ENCODE results near the gene YIF1A.
A peak's percentile ranks its signal among the peaks of the same experiment; 100 is the strongest.
"Not testable (repeated sequence)": the region's sequence is repeated elsewhere in the genome, so short reads cannot be mapped to it uniquely, and the experiment has no call there.

Gene YIF1A

GRCh38 chr11:66258473-66258893, 30.5 kb downstream of the YIF1A start:
- TF ChIP-seq CTCF (conservative IDR thresholded peaks at IDR 0.05; ENCODE audit: low read depth): peak; percentile 42; the same call in 1 of the 2 replicates
- DNase-seq (ENCODE audit: low spot score): no peak
- POLR2A ChIA-PET (ENCODE audit: low non-redundant PET): interaction anchor here (0.6 to 0.7 kb wide), 2 partner anchors 16 to 31 kb away, joined by 3 read pairs; no protein-coding TSS in a partner anchor
- CTCF ChIA-PET: interaction anchor here (0.5 to 1.4 kb wide), 9 partner anchors 13 to 583 kb away, joined by 3 to 5 read pairs (median 3); no protein-coding TSS in a partner anchor
- H3K27ac ChIP-seq: peak overlapping the region; percentile 79

- DNase-seq (ENCODE audit: low spot score); POLR2A ChIA-PET (ENCODE audit: low non-redundant PET); H3K27ac ChIP-seq: not testable (repeated sequence)
Observed at GRCh38 chr11:66253081-66253480, 35.9 kb downstream of the YIF1A start.

GRCh38 chr11:66251809-66252208, 37.1 kb downstream of the YIF1A start:
- ChIA-PET POLR2A (ENCODE audit: low non-redundant PET) (no interaction called here), CTCF (no interaction called here)
- no peak for TF ChIP-seq CTCF (conservative IDR thresholded peaks at IDR 0.05; ENCODE audit: low read depth)
- no peak for DNase-seq (ENCODE audit: low spot score)
- no peak overlapping the region for H3K27ac ChIP-seq

More at GRCh38 chr11:66253081-66253480, 35.9 kb downstream of the YIF1A start:
- CTCF ChIA-PET: interaction anchor here (0.6 kb wide), 1 partner anchor 18 kb away, joined by 5 read pairs; no protein-coding TSS in a partner anchor

- TF ChIP-seq CTCF (conservative IDR thresholded peaks at IDR 0.05; ENCODE audit: low read depth): no peak
- no peak for DNase-seq (ENCODE audit: low spot score)
- POLR2A ChIA-PET (ENCODE audit: low non-redundant PET): interaction anchor here (0.6 kb wide), 1 partner anchor 40 kb away, joined by 3 read pairs; the partner anchor contains the start of gene YIF1A
- H3K27ac ChIP-seq: no peak overlapping the region
- CTCF ChIA-PET: no interaction called here
Observed at GRCh38 chr11:66248903-66249302, 40.0 kb downstream of the YIF1A start.

GRCh38 chr11:66247801-66248200, 41.1 kb downstream of the YIF1A start:
- DNase-seq (ENCODE audit: low spot score): no peak
- TF ChIP-seq CTCF (conservative IDR thresholded peaks at IDR 0.05; ENCODE audit: low read depth): no peak
- no peak overlapping the region for H3K27ac ChIP-seq
- ChIA-PET CTCF (no interaction called here), POLR2A (ENCODE audit: low non-redundant PET) (no interaction called here)

- no peak overlapping the region for H3K27ac ChIP-seq
- ChIA-PET POLR2A (ENCODE audit: low non-redundant PET) (no interaction called here), CTCF (interaction anchor here (0.6 kb wide), 1 partner anchor 931 kb away, joined by 3 read pairs; no protein-coding TSS in a partner anchor)
- TF ChIP-seq CTCF (conservative IDR thresholded peaks at IDR 0.05; ENCODE audit: low read depth): no peak
- no peak for DNase-seq (ENCODE audit: low spot score)
Observed at GRCh38 chr11:66247295-66247694, 41.6 kb downstream of the YIF1A start.

GRCh38 chr11:66243782-66244535, 45.0 kb downstream of the YIF1A start:
- 0 out of 2 replicates have a peak overlapping the region, but pooled peaks have one; percentile 5 for H3K27ac ChIP-seq
- ChIA-PET CTCF (interaction anchor here (1.0 kb wide), 1 partner anchor 22 kb away, joined by 7 read pairs; no protein-coding TSS in a partner anchor), POLR2A (ENCODE audit: low non-redundant PET) (no interaction called here)
- TF ChIP-seq CTCF (conservative IDR thresholded peaks at IDR 0.05; ENCODE audit: low read depth): no peak
- DNase-seq (ENCODE audit: low spot score): no peak

Measured in RWPE1 (cell line).